Stimulated activated CD8-positive, alpha-beta memory T cell treated with anti-CD3 and anti-CD28 coated beads, Interleukin-2, amount 100 ng/mL, for 48 hours (primary cell): ENCODE measurements around the gene OXLD1.

Source experiments
- DNase-seq, 2 donors: peaks; one replicate each; pipeline ENCODE4 v3.0.0-alpha.2; 2020; ENCODE audit warnings: low read depth in 2 of 2

The OXLD1 gene

DNA sequence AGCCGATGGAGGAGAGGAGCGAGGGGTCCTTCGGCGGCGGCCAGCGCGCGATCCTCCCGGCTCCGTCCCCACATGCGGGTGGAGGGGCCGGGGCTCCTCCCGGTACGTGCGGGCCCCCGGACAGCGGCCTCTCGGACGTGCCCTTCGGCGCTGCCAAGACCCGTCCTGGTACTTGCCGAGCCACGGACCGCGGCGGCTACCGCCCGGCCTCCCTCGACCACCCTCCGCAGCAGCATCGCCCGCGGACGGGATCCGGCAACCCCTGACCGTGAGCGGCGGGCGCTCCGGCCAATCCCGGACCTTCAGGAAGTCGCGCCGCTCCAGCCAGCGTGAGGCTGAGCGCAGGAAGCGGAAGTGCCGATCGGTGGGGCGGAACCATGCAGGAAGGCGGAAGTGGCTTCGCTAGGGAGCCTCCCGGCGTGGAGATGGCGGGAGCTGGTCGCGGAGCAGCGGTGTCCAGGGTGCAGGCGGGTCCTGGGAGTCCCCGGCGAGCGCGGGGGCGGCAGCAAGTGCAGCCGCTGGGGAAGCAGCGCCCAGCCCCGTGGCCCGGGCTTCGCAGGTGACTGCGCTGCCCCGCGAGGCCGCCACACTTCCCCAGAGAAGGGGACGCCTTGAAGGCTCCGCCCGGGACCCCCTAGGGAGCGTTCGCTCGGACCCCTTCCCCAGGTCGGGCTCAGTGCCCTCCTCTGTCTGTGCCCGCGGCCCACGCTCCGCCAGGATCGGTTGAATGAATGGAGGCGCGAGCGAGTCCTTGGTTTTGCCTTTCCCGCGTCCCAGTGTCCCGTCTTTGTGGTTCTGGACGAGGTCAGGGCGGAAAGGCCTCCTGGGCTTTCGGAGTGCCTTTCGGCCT, at the start of gene OXLD1, which contains the start of gene CCDC137:
OXLD1 (minus strand) TSS at position 264 of the 850 bp plus-strand sequence; CDS start at position 236, 28 bp downstream.
CCDC137 (plus strand) TSS at position 396 of the 850 bp plus-strand sequence; CDS start at position 426, 30 bp downstream.
- DNase-seq = peak; percentile 91 to 92

- DNase-seq = no peak
These were observed 48.9 kb upstream of the OXLD1 start for GRCh38 chr17:81715107-81715871.

- DNase-seq = no peak
These were observed 48.2 kb upstream of the OXLD1 start for GRCh38 chr17:81714412-81715106.

DNA sequence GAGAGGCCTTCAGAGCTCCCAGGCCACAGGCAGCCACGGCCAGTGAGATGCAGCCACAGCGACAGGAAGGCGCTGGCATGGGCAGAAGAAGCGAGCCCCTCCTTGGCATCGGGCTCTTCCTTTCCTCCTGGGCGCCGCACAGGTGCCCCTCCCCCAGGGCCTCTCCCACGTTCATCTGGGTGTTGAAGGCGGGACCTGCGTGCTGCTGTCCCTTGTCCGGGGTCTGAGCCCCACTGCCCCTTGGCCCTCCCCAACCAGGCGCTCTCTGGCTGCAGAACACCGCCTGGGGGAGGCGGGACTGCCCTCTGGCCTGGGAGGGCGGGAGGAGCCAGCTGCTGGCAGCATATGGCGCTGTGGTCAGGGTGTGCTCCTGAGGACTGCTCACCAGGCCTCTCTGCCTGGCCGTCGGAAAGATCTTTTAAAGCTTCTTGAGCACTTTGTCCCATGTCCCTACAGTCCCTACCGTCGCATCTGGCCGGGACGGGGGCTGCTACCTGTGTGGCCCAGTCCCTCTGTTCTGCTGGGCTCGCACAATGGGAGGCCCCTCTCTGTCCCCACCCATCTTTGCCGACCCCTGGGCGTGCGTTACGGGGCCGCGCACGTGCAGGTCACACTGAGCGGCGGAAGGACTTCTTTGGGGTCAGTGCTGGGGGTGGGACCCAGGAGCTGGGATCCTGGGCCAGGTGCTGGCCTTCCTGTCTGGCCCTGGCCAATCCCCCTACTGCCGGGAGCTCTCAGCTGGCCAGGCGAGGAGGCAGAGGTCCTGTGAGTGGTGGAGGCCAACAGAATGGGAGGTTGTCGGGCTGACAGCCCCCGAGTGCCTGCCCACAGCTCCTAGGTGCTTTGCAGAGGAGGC, 47.4 kb upstream of the OXLD1 start:
- no peak for DNase-seq

DNA sequence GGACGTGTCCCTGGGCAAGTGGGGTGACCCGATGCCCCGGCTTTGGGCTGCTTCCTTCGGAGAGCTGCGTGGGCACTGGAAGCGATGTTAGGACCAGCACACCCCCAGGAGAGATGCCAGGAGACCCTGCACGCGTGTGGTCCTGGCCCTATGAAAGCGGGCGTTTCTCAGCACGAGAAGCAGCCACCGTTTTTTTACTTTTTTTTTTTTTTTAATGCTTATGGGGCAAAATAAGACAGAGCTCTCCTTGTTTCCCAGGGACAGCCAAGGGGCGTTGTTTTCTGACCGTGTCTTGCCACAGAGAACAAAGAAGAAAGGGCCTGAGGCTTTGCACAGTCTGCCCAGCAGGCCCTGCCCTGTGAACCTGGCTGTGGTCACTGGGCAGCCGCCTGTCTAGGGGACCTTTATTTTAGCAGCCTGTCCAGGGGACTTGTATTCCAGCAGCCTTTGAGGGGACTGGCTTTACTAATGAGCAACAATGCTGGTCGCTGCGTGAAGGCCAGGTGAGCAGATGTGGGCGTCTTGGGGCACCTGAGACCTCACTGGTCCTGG, 46.7 kb upstream of the OXLD1 start:
- DNase-seq = no peak

DNA sequence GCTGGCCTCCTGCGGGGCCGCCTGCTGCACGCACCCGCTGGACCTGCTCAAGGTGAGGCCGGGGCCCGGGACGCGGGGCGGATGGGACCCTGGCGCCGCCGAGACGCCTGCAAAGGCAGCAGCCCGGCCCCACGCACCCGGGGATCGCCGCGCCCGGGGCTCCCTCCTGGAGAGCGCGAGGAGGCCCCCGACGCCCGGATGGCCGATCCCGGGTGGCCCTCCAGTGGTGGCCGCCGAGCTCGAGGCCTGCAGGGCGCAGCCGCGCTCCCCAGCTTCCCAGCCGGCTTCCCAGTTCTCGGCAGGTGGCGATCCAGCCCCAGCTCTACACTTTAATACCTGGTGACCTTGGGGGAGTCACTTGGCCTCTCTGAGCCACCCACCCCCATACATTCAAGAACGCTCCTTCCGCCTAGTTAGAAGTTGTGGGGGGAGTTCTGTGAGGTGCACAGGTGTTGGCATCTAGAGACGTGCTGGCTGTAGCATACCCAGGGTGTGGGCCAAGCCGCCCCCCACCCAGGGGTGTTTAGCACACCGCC, 46.1 kb upstream of the OXLD1 start:
- DNase-seq = no peak

DNA sequence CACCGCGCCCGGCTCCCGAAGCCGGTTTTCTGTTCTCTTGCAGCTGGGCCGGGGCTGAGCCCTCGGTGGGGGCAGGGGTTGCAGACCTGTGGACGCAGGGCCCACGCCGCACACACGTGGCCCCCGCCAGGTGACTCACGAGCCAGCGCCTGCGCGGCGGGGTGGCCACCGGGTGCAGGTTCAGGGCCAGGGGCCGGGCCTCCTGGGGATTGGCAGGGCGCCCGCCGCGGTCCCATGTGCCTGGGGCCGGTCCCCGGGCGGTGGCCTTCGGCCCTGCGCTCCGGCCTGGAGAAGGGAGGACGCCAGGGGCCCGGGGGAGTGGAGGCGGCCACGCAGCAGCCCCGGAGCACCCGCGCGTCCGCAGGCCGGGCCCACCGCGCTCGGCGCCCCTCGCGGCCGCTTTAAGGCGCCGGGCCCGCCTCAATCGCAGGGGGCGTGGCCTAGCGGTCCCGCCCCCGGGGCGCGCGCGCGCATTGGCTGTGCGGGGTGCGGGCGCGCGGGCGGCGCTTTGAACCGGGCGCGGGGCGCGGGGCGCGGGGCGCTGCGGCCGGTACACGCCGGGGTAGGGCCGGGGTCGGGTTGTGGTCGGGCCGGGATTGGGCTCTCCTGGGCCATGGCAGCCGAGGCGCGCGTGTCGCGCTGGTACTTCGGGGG, 45.5 kb upstream of the OXLD1 start, which contains the start of gene SLC25A10:
SLC25A10 (plus strand) TSS at position 471 of the 654 bp plus-strand sequence; CDS start at position 614, 143 bp downstream.
- DNase-seq = peak; percentile 76 to 77

GRCh38 chr17:81710514-81711308, 44.3 kb upstream of the OXLD1 start:
- DNase-seq = no peak

DNA sequence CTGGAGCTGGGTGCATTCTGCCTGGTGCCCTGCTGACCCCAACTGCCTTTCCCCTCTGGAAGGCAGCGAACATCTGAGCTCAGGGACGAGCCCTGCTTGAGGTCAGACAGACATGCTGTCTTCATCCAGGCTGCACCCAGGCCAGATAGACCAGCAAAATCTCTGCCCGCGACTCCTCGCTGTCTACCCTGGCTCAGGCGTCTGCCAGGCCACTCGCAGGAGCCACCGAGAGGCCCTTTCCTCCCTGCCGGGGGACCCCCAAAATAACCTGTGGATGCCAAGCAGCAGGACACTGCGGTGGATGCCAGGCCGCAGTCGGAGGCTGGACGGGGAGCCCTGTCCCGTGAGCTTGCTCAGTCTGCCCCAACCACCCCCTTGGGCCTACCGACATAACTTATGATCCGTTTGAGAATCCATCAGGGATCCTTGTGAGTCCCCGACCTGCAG, 42.4 kb upstream of the OXLD1 start:
- DNase-seq = no peak

GRCh38 chr17:81707725-81708646, 41.6 kb upstream of the OXLD1 start:
- no peak for DNase-seq

GRCh38 chr17:81706757-81707624, 40.6 kb upstream of the OXLD1 start:
- DNase-seq = no peak

DNA sequence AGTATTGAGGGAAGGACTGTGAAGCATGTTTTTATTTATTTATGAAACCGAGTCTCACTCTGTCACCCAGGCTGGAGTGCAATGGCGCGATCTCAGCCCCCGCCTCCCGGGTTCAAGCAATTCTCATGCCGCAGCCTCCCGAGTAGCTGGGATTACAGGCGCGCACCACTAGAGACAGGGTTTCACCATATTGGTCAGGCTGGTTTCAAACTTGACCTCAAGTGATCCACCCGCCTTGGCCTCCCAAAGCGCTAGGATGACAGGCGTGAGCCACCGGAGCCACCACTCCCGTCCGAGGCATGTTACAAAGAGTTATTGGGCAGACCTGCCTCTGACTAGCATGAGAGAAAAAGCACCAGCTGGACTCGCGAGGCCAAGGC, 39.8 kb upstream of the OXLD1 start:
- DNase-seq = no peak

- no peak for DNase-seq
These were observed 39.3 kb upstream of the OXLD1 start for GRCh38 chr17:81705518-81706231.

- no peak for DNase-seq
These were observed 37.6 kb upstream of the OXLD1 start for GRCh38 chr17:81703747-81704654.
